Tibial artery (tissue), 4 donors: ENCODE measurements around the gene GDF15.
A peak's percentile ranks its signal among the peaks of the same experiment; 100 is the strongest.

Source experiments
- DNase-seq, 2 donors: peaks; one replicate each; pipeline ENCODE4 v3.0.0-alpha.2; 2019
- H3K27ac ChIP-seq, 2 donors: fragments of 200-600 bp; sonication (generic) in 1 of 2; 1 replicate in 1 of 2; 2 replicates in 1 of 2; pipeline ENCODE4 v1.5.1; 2018 to 2019; ENCODE audit warnings: mild to moderate bottlenecking in 1 of 2
- H3K27me3 ChIP-seq, 2 donors: fragments of 200-600 bp; sonication (generic) in 1 of 2; one replicate each; pipeline versions ENCODE4 v1.5.1 to v1.6.0; 2016 to 2019
- H3K36me3 ChIP-seq, 3 donors: fragments of 200-600 bp; sonication (generic) in 2 of 3; one replicate each; pipeline ENCODE4 v1.5.1; 2016 to 2019; ENCODE audit warnings: mild to moderate bottlenecking in 2 of 3
- H3K4me1 ChIP-seq, 4 donors: fragments of 200-600 bp; sonication (generic) in 2 of 4; 1 replicate in 3 of 4; 2 replicates in 1 of 4; pipeline ENCODE4 v1.5.1; 2016 to 2019
- H3K4me3 ChIP-seq, 2 donors: fragments of 200-600 bp; sonication (generic) in 1 of 2; 1 replicate in 1 of 2; 2 replicates in 1 of 2; pipeline ENCODE4 v1.5.1; 2018 to 2019; ENCODE audit warnings: mild to moderate bottlenecking in 2 of 2
- H3K9me3 ChIP-seq, 3 donors: fragments of 200-600 bp; sonication (generic) in 1 of 3; one replicate each; pipeline ENCODE4 v1.5.1; 2016 to 2019
- CTCF ChIP-seq, 2 experiments: fragments of 200-600 bp in 1 of 2; fragments of 450-650 bp in 1 of 2; IDR thresholded peaks; one replicate each; pipeline ENCODE4 v1.5.1; 2017 to 2019; ENCODE audit warnings: antibody characterized with exemption in 2 of 2, mild to moderate bottlenecking in 1 of 2, moderate library complexity in 1 of 2
- intact Hi-C: fragments of 100-400 bp; cut with DNase I; formaldehyde crosslinking; loops from one replicate; pipeline ENCODE4 v1.15.0; 2023; ENCODE audit warnings: low total_unique reads

GDF15 gene

GRCh38 chr19:18421371-18421959 lies 35.5 kb downstream of the GDF15 start:
- Histone ChIP-seq H3K4me3 (no peak overlapping the region), H3K27ac (peak overlapping the region in 1 of 2 donors; percentile 89)

GRCh38 chr19:18422530-18423191 lies 36.7 kb downstream of the GDF15 start:
- H3K27ac ChIP-seq: no peak overlapping the region

More at GRCh38 chr19:18421371-18421959, 35.5 kb downstream of the GDF15 start:
- no peaks in the 10 kb centered on the region for H3K9me3 ChIP-seq
- intact Hi-C loops: no loop called here
- peaks cover 0 to 12% of the 10 kb centered on the region in 2 donors for H3K27me3 ChIP-seq
- H3K36me3 ChIP-seq: no peaks in the 10 kb centered on the region
- DNase-seq: peak in 1 of 2 donors; percentile 27
- TF ChIP-seq CTCF (IDR thresholded peaks at IDR 0.05): no peak
- H3K4me1 ChIP-seq: peaks cover 4 to 74% (median 57%) of the 10 kb centered on the region in 4 donors

GRCh38 chr19:18423258-18424020 lies 37.5 kb downstream of the GDF15 start:
- intact Hi-C loops: no loop called here
- peaks cover 0 to 9% (median 0%) of the 10 kb centered on the region in 3 donors for H3K36me3 ChIP-seq
- TF ChIP-seq CTCF (IDR thresholded peaks at IDR 0.05): no peak
- H3K9me3 ChIP-seq: no peaks in the 10 kb centered on the region
- peaks cover 3 to 61% (median 44%) of the 10 kb centered on the region in 4 donors for H3K4me1 ChIP-seq
- no peak for DNase-seq
- peak overlapping the region in 1 of 2 donors; percentile 50 for H3K27ac ChIP-seq
- H3K4me3 ChIP-seq: no peak overlapping the region
- no peaks in the 10 kb centered on the region for H3K27me3 ChIP-seq

More at GRCh38 chr19:18422530-18423191, 36.7 kb downstream of the GDF15 start:
- Histone ChIP-seq H3K36me3 (peaks cover 0 to under 1% (median 0%) of the 10 kb centered on the region in 3 donors), H3K27me3 (peaks cover 0 to 2% of the 10 kb centered on the region in 2 donors), H3K4me1 (peaks cover 3 to 68% (median 50%) of the 10 kb centered on the region in 4 donors), H3K4me3 (no peak overlapping the region), H3K9me3 (no peaks in the 10 kb centered on the region)
- DNase-seq: no peak
- intact Hi-C loops: no loop called here
- no peak for TF ChIP-seq CTCF (IDR thresholded peaks at IDR 0.05)

GRCh38 chr19:18424122-18424889 lies 38.3 kb downstream of the GDF15 start:
- H3K4me1 ChIP-seq: peaks cover 3 to 64% (median 46%) of the 10 kb centered on the region in 4 donors
- no peaks in the 10 kb centered on the region for H3K27me3 ChIP-seq
- H3K36me3 ChIP-seq: peaks cover 0 to 12% (median 0%) of the 10 kb centered on the region in 3 donors

More at GRCh38 chr19:18424122-18424889, 38.3 kb downstream of the GDF15 start:
- no peak overlapping the region for H3K4me3 ChIP-seq
- peak overlapping the region in 1 of 2 donors; percentile 50 for H3K27ac ChIP-seq
- intact Hi-C loops: no loop called here
- no peak for DNase-seq
- no peak for TF ChIP-seq CTCF (IDR thresholded peaks at IDR 0.05)
- no peaks in the 10 kb centered on the region for H3K9me3 ChIP-seq
